NB4 (cell line): ENCODE results near the gene ELAVL1.

Source experiments
- CTCF ChIP-seq: IDR thresholded peaks from one replicate; pipeline ENCODE4 v1.5.1; 2012; ENCODE audit warnings: low read depth, low read length
- MAX ChIP-seq: IDR thresholded peaks from 2 replicates; pipeline ENCODE4 v1.6.1; 2011; ENCODE audit warnings: low read depth, low read length
- MYC ChIP-seq: IDR thresholded peaks from 2 replicates; pipeline ENCODE4 v1.6.1; 2011; ENCODE audit warnings: low read depth, low read length
- POLR2A ChIP-seq: IDR thresholded peaks from 2 replicates; pipeline ENCODE4 v1.6.1; 2011; ENCODE audit warnings: mild to moderate bottlenecking; ENCODE audit not compliant: insufficient read length; ENCODE audit errors: extremely low read depth

- TF ChIP-seq CTCF, result no peak
- no peak for TF ChIP-seq POLR2A
- TF ChIP-seq MAX, result no peak
- TF ChIP-seq MYC, result no peak
These were observed 27.8 kb downstream of the ELAVL1 start for GRCh38 chr19:7977723-7978040.
